ENCODE measurements around the gene KLHL17.
A peak's percentile ranks its signal among the peaks of the same experiment; 100 is the strongest.

KLHL17 gene

DNA sequence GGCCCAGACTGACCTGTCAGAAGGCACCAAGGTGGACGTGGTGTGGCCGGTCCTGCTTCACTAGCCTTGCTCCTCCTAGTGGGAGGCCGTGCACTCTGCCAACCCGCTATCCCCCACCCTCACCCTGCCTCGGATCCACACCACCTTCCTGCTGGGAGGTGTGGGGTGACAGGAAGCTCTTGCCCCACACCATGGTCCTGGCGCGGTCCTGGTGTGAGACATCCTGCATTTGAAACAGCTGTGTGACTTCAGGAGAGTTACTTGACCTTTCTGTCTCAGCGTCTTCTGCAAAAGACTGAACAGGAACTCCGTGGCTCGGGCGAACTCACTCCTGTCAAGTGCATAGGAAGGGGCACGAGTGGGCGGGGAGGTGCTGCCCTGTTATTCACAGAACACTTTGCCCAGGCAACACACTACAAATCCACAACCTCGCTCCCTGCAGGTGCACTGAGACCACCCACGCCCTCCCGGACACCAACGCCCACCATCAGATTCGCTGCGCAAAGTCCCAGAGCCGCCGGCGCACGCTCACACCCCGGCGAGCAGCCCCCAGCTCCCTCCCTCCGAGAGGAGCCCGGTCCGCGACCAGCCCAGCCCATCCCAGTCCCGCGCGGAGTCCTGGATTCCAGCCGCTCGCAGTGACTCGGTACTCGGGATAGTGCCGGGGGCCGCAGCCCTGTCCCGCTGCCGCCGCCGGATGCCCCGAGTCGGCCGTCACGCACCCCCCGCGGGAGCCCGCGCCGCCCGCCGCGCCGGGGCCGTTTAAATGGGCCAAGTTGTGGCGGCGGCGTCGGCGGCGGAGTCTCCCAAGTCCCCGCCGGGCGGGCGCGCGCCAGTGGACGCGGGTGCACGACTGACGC lies 37.0 kb upstream of the KLHL17 start, which contains the start of gene SAMD11:
Gene SAMD11 (plus strand): TSS at position 793 of the 860 bp plus-strand sequence. CDS start 509 bp downstream, outside the sequence.
- peak; percentile 92 for DNase-seq

GRCh38 chr1:923991-924655 lies 36.3 kb upstream of the KLHL17 start:
- no peak for DNase-seq

- peak; percentile 74 for DNase-seq
Measured at GRCh38 chr1:924656-925560, 35.5 kb upstream of the KLHL17 start.

- peak; percentile 77 for DNase-seq
Measured at GRCh38 chr1:925561-926421, 34.6 kb upstream of the KLHL17 start.

- DNase-seq: no peak
Measured at GRCh38 chr1:927234-927633, 33.1 kb upstream of the KLHL17 start.

DNA sequence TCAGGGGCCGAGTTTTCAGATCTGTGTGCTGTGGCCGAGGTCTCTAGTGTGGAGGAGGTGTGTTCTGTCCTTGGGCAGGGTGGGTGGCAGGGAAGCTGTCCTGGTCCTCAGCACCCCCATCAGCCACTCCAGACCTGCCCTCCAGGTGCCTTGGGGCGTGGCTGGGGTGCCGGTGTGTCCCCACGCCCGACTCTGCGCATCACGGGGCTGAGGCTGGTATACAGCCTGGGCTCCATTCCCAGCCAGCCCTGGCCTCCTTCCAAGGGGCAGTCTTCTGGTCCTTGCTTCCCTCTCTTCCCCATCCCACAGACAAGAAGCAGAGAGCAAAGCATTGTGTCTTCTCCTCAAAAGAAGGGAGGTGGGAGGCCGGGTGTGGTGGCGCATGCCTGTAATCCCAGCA lies 32.6 kb upstream of the KLHL17 start:
- DNase-seq: no peak

- DNase-seq: no peak
Measured at GRCh38 chr1:928825-929661, 31.3 kb upstream of the KLHL17 start.

GRCh38 chr1:929712-930632 lies 30.4 kb upstream of the KLHL17 start:
- no peak for DNase-seq

- no peak for DNase-seq
Measured at GRCh38 chr1:930633-931138, 29.7 kb upstream of the KLHL17 start.

DNA sequence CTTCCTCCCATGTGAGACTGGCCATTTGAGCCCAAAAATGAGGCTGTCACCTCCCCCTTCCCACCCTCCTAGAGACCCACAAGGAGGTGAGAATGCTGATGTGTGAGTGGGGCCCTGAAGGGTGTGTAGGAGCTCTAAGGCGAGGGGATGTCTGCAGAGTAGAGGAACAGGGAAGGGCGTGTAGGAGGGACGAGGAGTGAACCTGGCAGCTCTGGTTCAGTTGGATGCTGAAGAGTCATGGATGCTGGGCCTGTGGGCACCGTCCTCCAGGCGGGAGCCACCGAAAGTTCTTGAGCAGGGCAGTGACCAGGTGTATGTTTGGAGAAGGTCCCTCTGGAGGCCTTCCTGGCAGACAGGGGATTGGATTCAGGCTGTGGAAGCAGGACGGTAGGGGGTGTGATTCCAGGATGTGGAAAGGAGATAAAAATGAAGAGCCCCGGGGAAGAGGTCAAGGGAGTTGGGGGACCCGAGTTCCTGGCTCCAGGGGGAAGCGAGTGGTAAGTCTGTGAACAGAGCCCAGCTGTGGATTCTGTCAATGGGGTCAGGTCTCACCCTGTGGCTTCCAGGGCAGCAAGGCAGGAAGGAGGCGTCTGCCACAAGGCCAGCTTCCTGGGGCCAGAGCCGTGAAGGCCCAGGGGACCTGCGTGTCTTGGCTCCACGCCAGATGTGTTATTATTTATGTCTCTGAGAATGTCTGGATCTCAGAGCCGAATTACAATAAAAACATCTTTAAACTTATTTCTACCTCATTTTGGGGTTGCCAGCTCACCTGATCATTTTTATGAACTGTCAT lies 28.8 kb upstream of the KLHL17 start:
- peak; percentile 57 for DNase-seq

DNA sequence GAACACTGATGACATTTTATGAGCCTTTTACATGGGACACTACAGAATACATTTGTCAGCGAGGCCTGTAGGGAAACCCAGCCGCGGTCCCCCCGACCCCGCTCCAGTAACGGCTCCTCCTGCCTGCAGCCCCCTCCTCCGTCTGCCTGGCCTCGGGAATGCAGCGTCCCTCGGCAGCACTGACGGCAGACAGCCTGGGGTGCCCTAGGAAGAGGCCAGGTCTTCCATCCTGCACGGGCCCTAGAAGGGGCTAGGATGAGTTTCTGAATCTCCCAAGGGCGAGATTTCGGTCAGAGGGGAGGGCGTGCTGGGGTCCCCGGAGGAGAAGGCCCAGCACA lies 28.2 kb upstream of the KLHL17 start:
- no peak for DNase-seq

DNA sequence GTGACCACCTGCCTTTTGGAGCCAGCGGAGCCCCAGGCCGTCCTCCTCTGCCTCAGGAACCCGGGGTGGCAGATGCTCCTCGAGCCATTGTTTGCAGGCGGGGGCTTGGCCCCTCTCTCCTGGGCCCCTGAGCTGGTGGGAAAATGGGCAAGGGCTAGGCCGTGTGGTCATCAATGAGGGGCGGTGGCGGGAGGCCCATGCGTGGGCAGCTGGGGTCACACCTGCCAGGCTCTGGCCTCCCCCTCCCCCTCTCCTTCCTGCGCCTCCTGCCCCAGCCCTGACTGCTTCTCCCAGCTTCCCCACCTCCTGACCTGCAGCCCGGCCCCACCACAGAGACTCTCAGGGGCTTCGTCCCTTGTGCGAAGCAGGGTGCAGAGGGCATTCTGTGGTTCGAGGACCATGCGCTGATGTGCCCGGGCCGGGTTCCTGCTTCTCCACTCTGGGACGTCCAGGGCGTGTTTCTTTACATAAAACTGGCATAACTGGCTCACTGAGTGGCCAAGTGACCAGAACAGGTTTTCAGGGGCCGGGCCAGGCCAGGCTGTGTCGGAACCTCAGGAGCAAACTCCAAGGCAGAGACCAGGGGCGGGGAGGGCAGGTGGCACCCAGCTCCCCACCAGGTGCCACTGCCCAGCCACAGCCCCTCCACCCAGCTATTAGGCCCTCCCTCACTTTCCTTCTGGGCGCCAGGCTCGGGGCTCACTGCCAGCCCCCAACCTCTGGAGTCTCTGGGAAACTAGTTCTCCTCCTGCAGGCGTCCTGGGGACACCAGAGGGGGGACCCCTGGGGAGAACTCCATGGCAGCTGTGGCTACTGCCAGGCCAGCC lies 27.4 kb upstream of the KLHL17 start:
- DNase-seq: peak; percentile 52

- peak; percentile 100 for DNase-seq
Measured at GRCh38 chr1:933603-933940, 26.8 kb upstream of the KLHL17 start.

DNA sequence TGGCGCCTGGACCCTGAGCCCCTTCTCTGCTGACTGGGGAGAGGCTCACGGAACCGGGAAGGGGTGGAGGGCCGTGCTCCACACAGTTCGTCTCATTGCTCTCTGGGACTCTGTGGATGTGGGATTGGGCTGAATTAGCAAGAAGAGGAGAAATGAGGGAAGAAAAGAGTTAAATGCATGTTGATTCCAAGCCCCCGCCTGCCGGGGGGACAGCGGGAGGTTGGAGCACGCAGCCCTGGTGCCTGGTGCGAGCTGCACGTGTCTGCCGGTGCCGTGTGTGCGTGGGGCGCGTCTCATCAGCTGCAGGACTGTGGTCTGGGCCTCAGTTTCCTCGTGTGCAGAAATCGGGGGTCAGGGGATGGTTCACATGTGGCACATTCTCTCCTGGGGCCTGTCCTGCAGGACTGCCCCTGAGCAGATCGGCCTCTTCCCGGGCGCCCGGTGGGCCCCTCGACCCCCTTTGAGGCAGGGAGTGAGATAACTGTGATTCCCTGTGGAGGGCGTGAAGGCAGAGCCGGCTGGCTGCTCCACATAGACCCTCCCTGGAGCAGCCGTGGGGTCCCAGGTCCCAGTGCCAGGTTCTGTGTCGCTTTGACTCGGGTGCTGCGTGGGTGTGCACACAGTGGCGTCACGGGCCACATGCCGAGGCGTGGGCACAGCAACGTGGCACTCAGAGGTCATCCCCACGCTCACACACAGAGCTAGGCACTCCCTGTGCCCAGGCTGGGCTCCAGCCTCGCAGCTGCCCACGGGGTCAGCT lies 25.2 kb upstream of the KLHL17 start:
- peak; percentile 64 for DNase-seq

DNA sequence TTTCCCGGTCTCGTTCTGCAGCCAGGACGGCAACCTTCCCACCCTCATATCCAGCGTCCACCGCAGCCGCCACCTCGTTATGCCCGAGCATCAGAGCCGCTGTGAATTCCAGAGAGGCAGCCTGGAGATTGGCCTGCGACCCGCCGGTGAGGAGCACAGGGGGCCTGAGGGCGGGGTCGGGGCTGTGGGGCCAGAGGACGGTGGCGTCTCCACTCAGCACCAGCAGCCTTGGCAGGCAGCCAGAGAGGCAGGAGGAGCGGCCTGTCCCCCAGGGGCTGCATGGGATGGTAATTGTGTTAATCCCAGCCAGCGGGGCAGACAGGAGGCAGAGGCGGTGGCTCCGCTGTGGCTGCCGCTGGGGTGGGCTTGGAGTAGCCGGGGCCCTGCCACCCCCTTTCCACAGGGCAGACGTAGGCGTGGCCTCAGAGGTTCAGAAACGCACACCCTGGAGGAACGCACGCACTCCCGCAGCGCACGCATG lies 24.6 kb upstream of the KLHL17 start:
- DNase-seq: peak; percentile 99

GRCh38 chr1:936348-937264 lies 23.8 kb upstream of the KLHL17 start:
- peak; percentile 42 for DNase-seq
